Germinal center (tissue), 1 donor: ENCODE measurements around the gene ZNF614.
"Not testable (repeated sequence)": the region's sequence is repeated elsewhere in the genome, so short reads cannot be mapped to it uniquely, and the experiment has no call there.

Experiments used
- DNase-seq: peaks from one replicate; pipeline ENCODE4 v3.0.0; 2012; ENCODE audit warnings: mixed read lengths, low spot score

Gene ZNF614

GRCh38 chr19:52028027-52028779, at the start of gene ZNF614:
Gene ZNF614, minus strand, starts transcription at chr19:52028379. Its CDS starts 2,634 bp downstream, at chr19:52025745.
- DNase-seq = peak; percentile 84

GRCh38 chr19:52070496-52070895, 42.3 kb upstream of the ZNF614 start:
- DNase-seq = no peak

GRCh38 chr19:52069653-52070052, 41.5 kb upstream of the ZNF614 start:
- DNase-seq = no peak

GRCh38 chr19:52066258-52066863, 38.2 kb upstream of the ZNF614 start:
- no peak for DNase-seq

- DNase-seq = no peak
Measured at GRCh38 chr19:52065399-52065798, 37.2 kb upstream of the ZNF614 start.

GRCh38 chr19:52056480-52056879, 28.3 kb upstream of the ZNF614 start:
- DNase-seq = not testable (repeated sequence)

GRCh38 chr19:52051736-52052135, 23.6 kb upstream of the ZNF614 start:
- DNase-seq = not testable (repeated sequence)

GRCh38 chr19:52048555-52049501, 20.6 kb upstream of the ZNF614 start, which contains the start of gene ZNF432:
Gene ZNF432, minus strand, starts transcription at chr19:52048838. Its CDS starts 1,970 bp downstream, at chr19:52046868.
- DNase-seq = peak; percentile 81

GRCh38 chr19:52039169-52039568, 11.0 kb upstream of the ZNF614 start:
- no peak for DNase-seq

GRCh38 chr19:52034051-52034728, 6.0 kb upstream of the ZNF614 start:
- no peak for DNase-seq

GRCh38 chr19:52028780-52029123, 573 bp upstream of the ZNF614 start:
- DNase-seq = no peak

GRCh38 chr19:52026255-52026990, 1.8 kb downstream of the ZNF614 start:
- DNase-seq = not testable (repeated sequence)

GRCh38 chr19:52024478-52024877, 3.7 kb downstream of the ZNF614 start:
- DNase-seq = not testable (repeated sequence)

GRCh38 chr19:52022193-52022592, 6.0 kb downstream of the ZNF614 start:
- no peak for DNase-seq

- no peak for DNase-seq
Measured at GRCh38 chr19:52020506-52020905, 7.7 kb downstream of the ZNF614 start.

- DNase-seq = no peak
Measured at GRCh38 chr19:52010674-52011073, 17.5 kb downstream of the ZNF614 start.

GRCh38 chr19:52007806-52008557, 20.2 kb downstream of the ZNF614 start, which contains the start of gene ZNF615:
Gene ZNF615, minus strand, starts transcription at chr19:52008211. Its CDS starts 4,500 bp downstream, at chr19:52003711.
- peak; percentile 82 for DNase-seq

- no peak for DNase-seq
Measured at GRCh38 chr19:52007451-52007805, 20.8 kb downstream of the ZNF614 start.

GRCh38 chr19:51994048-51994644, 34.0 kb downstream of the ZNF614 start:
- no peak for DNase-seq

GRCh38 chr19:51993422-51993821, 34.8 kb downstream of the ZNF614 start:
- DNase-seq = no peak
